GM12878 (cell line): ENCODE results near the gene PATL2. TPM values are rescaled to one million over a fixed set of nuclear protein-coding genes. Genes with fewer than 3 reads are reported as not detected.

ENCODE experiments used
- ATF7 ChIP-seq: fragments of 450-650 bp; IDR thresholded peaks from 2 replicates; pipeline ENCODE4 v1.6.1; 2016; ENCODE audit warnings: low read depth, mild to moderate bottlenecking
- CBX5 ChIP-seq: sonication (generic); IDR thresholded peaks from 2 replicates; pipeline ENCODE4 v1.6.1; 2016; ENCODE audit warnings: low read depth, moderate library complexity, mild to moderate bottlenecking, inconsistent platforms
- EGR1 ChIP-seq, 2 experiments: IDR thresholded peaks; 1 replicate in 1 of 2; 2 replicates in 1 of 2; pipeline ENCODE4 v1.6.1; 2011 to 2012; ENCODE audit warnings: low read depth in 2 of 2, low read length in 2 of 2, borderline replicate concordance in 1 of 2, mild to moderate bottlenecking in 1 of 2, moderate library complexity in 1 of 2
- ELK1 ChIP-seq: IDR thresholded peaks from 2 replicates; pipeline ENCODE4 v1.6.1; 2012; ENCODE audit warnings: low read depth, low read length, improper control_type of control experiment
- KAT2A ChIP-seq: conservative IDR thresholded peaks from 2 replicates; pipeline ENCODE4 v1.6.1; 2011; ENCODE audit warnings: low read depth, low read length; ENCODE audit not compliant: control insufficient read depth
- KLF5 ChIP-seq: fragments of 450-650 bp; IDR thresholded peaks from 2 replicates; pipeline ENCODE4 v1.6.1; 2014; ENCODE audit warnings: mild to moderate bottlenecking; ENCODE audit not compliant: partially characterized antibody
- NFXL1 ChIP-seq: fragments of 450-650 bp; IDR thresholded peaks from 2 replicates; pipeline ENCODE4 v1.6.1; 2017; ENCODE audit warnings: antibody characterized with exemption, mild to moderate bottlenecking, borderline replicate concordance
- NRF1 ChIP-seq: conservative IDR thresholded peaks from 2 replicates; pipeline ENCODE4 v1.6.1; 2011; ENCODE audit warnings: mild to moderate bottlenecking, low read depth, low read length, improper control_type of control experiment
- PAX8 ChIP-seq: fragments of 450-650 bp; IDR thresholded peaks from 2 replicates; pipeline ENCODE4 v1.6.1; 2017; ENCODE audit warnings: mild to moderate bottlenecking, moderate library complexity
- POLR2AphosphoS2 ChIP-seq: IDR thresholded peaks from 2 replicates; pipeline ENCODE4 v1.6.1; 2011; ENCODE audit warnings: low read depth, mild to moderate bottlenecking, low read length, improper control_type of control experiment, moderate library complexity
- RAD21 ChIP-seq: IDR thresholded peaks from 2 replicates; pipeline ENCODE4 v1.6.1; 2011; ENCODE audit warnings: mild to moderate bottlenecking, low read depth, low read length, moderate library complexity; ENCODE audit not compliant: insufficient read depth
- RCOR1 ChIP-seq: conservative IDR thresholded peaks from 2 replicates; pipeline ENCODE4 v1.6.1; 2012; ENCODE audit warnings: low read depth, low read length, improper control_type of control experiment
- RELA ChIP-seq: fragments of 450-650 bp; IDR thresholded peaks from 2 replicates; pipeline ENCODE4 v1.8.0; 2014; ENCODE audit warnings: borderline replicate concordance; ENCODE audit not compliant: partially characterized antibody
- SMAD5 ChIP-seq: IDR thresholded peaks from 2 replicates; pipeline ENCODE4 v1.6.1; 2016; ENCODE audit warnings: antibody characterized with exemption, low read depth
- STAT3 ChIP-seq: IDR thresholded peaks from 2 replicates; pipeline ENCODE4 v1.6.1; 2011; ENCODE audit warnings: low read depth, low read length, improper control_type of control experiment
- SUPT20H ChIP-seq: IDR thresholded peaks from 2 replicates; pipeline ENCODE4 v1.6.1; 2011; ENCODE audit warnings: low read depth, mild to moderate bottlenecking, low read length, moderate library complexity, borderline replicate concordance; ENCODE audit not compliant: control insufficient read depth
- TCF12 ChIP-seq: IDR thresholded peaks from 2 replicates; pipeline ENCODE4 v1.6.1; 2011; ENCODE audit warnings: low read depth, mild to moderate bottlenecking, low read length
- ZBTB11 ChIP-seq: fragments of 450-650 bp; formaldehyde crosslinking; IDR thresholded peaks from 2 replicates; pipeline ENCODE4 v1.5.0; 2022; ENCODE audit warnings: mild to moderate bottlenecking, missing genetic modification characterization
- polyA plus RNA-seq, 11 experiments: library from polyadenylated mRNA; depleted of rRNA in 4 of 11; unstranded in 6 of 11; stranded (reverse) in 5 of 11; fragments of >200 nt; fragmentation: Nextera tagmentation in 4 of 11; fragmentation: Illumina TruSeq in 1 of 11; extraction: Ambion mirVana in 4 of 11; extraction: Trizol in 1 of 11; gene quantifications; 1 replicate in 1 of 11; 2 replicates in 10 of 11; pipeline versions ENCODE4 v1.2.1 to v1.2.3, GENCODE V29; 2011 to 2016; ENCODE audit warnings: inconsistent platforms in 2 of 11, missing spikeins in 2 of 11, low read depth in 1 of 11
- total RNA-seq, 4 experiments: library from RNA; depleted of rRNA in 3 of 4; stranded (reverse); fragments of >200 nt in 3 of 4; fragmentation: Illumina TruSeq in 1 of 4; extraction: Trizol in 1 of 4; gene quantifications; 2 replicates each; pipeline versions ENCODE4 v1.2.1 to v1.2.3, GENCODE V29; 2013 to 2021
- TF ChIP-seq, protein P1 (sequence below): fragments of 450-650 bp; IDR thresholded peaks from 2 replicates; pipeline ENCODE4 v1.6.1; 2014; ENCODE audit warnings: mild to moderate bottlenecking
- TF ChIP-seq, protein P2 (sequence below): fragments of 150-350 bp; IDR thresholded peaks from 2 replicates; pipeline ENCODE4 v1.6.1; 2016; ENCODE audit warnings: low read depth, low read length

The PATL2 gene
- total and polyA plus RNA-seq, 10 of the 15 experiments (the other 5 are each of a cell fraction or from before 2014, with no cell fraction given) = 4.2 to 16.2 (median 12.1) TPM

DNA sequence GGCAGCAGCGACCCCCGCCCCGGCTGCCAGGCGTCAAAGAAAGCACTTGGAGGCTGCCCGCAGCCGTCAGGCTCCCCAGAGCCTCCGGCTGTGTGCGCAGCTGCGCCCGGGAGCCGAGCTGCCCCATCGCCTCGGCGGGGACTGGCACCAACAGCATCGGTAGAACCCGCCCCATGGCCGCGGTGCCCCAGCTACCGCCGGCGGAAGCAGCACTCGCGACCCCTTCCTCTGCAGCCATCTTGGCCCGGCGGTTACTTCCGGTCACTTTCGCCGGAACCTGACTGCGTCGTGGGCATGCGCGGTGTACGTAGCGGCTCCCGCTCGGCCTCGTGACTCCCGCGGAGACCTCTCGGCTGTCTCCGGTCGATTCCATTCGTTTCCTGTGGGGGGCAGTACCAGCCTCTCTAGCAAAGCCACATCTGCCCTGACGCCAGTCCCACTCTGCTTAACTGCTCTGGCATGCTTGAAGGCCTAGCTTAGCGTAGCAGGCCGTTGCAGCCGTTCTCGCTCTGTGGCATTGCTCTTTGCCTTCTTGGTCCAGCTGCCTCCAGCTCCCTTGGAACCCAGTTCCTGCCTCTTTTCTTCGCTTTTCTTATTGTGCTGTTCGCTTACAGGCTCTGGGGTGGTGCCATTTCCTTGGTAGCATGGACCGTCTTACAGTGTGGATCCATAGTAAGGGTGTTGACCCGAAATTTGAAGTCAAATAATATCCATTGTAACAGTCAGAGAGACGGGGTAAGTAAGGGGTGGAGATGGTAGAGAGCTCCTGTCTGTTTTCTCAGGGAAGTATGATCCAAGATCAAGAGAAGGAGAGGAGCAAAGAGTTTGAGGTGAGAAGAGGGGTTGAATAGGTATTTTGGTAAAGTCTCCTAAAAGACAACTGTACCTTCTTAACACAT lies 47.5 kb downstream of the PATL2 start, which contains the start of gene SPG11 (continued):
- TF ChIP-seq KAT2A (no peak), EGR1 (IDR thresholded peaks at IDR 0.05; ENCODE audit: borderline replicate concordance in 1 of 2, low read depth in 2 of 2, low read length in 2 of 2) (no peak), ZBTB11 (CRISPR knock-in tag) (0 out of 2 replicates have a peak, but pooled peaks have one; percentile 62), NRF1 (peak; percentile 92), RCOR1 (no peak), SMAD5 (peak; percentile 34; the same call in 1 of the 2 replicates), STAT3 (no peak; the same call in 1 of the 2 replicates), KLF5 (peak; percentile 69), TCF12 (no peak), ATF7 (peak; percentile 54), NFXL1 (no peak), RELA (no peak), POLR2AphosphoS2 (peak; percentile 86; the same call in 1 of the 2 replicates), RAD21 (peak; percentile 81), SUPT20H (no peak), ELK1 (peak; percentile 95), PAX8 (no peak), CBX5 (no peak)
- TF ChIP-seq, protein P1, sequence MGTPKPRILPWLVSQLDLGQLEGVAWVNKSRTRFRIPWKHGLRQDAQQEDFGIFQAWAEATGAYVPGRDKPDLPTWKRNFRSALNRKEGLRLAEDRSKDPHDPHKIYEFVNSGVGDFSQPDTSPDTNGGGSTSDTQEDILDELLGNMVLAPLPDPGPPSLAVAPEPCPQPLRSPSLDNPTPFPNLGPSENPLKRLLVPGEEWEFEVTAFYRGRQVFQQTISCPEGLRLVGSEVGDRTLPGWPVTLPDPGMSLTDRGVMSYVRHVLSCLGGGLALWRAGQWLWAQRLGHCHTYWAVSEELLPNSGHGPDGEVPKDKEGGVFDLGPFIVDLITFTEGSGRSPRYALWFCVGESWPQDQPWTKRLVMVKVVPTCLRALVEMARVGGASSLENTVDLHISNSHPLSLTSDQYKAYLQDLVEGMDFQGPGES = 0 out of 2 replicates have a peak, but pooled peaks have one; percentile 16
- TF ChIP-seq, protein P2, sequence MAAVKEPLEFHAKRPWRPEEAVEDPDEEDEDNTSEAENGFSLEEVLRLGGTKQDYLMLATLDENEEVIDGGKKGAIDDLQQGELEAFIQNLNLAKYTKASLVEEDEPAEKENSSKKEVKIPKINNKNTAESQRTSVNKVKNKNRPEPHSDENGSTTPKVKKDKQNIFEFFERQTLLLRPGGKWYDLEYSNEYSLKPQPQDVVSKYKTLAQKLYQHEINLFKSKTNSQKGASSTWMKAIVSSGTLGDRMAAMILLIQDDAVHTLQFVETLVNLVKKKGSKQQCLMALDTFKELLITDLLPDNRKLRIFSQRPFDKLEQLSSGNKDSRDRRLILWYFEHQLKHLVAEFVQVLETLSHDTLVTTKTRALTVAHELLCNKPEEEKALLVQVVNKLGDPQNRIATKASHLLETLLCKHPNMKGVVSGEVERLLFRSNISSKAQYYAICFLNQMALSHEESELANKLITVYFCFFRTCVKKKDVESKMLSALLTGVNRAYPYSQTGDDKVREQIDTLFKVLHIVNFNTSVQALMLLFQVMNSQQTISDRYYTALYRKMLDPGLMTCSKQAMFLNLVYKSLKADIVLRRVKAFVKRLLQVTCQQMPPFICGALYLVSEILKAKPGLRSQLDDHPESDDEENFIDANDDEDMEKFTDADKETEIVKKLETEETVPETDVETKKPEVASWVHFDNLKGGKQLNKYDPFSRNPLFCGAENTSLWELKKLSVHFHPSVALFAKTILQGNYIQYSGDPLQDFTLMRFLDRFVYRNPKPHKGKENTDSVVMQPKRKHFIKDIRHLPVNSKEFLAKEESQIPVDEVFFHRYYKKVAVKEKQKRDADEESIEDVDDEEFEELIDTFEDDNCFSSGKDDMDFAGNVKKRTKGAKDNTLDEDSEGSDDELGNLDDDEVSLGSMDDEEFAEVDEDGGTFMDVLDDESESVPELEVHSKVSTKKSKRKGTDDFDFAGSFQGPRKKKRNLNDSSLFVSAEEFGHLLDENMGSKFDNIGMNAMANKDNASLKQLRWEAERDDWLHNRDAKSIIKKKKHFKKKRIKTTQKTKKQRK = no peak
